SU-DHL-6 (cell line): ENCODE measurements around the gene ONECUT3.

Experiments
- EZH2phosphoT487 ChIP-seq: fragments of 200-600 bp; sonication (generic), shearing (Covaris generic); conservative IDR thresholded peaks from 2 replicates; pipeline ENCODE4 v1.6.1; 2018; ENCODE audit warnings: mild to moderate bottlenecking, antibody characterized with exemption, low read length, moderate library complexity, mixed read lengths
- TF ChIP-seq, protein P1 (sequence below): fragments of 200-600 bp; sonication (generic); IDR thresholded peaks from one replicate; pipeline ENCODE4 v1.5.1; 2017; ENCODE audit warnings: antibody characterized with exemption, mild to moderate bottlenecking, low read length, moderate library complexity; ENCODE audit not compliant: insufficient read depth, poor library complexity, severe bottlenecking

DNA sequence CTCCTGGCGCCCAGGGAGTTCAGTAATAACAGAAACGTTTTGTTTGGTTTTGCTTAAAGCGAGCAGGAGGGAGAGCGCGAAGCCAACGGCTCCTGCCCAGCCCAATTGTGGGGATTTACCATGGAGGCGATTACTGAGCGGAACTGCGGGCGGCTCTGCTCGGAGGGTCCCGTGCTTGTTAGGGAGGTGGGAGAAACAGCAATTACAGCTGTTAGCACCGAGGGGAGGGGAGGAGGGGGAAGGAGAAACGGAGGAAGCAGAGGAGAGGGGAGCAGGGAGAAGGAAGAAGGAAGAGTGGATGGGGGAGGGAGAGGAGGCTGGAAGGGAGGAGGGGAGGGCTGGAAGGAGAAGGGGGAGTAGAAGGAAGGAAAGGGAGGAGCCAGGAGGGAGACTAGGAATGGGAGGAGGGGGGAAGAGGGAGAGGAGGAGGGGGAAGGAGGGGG, 7.7 kb upstream of the ONECUT3 start:
- TF ChIP-seq, protein P1, sequence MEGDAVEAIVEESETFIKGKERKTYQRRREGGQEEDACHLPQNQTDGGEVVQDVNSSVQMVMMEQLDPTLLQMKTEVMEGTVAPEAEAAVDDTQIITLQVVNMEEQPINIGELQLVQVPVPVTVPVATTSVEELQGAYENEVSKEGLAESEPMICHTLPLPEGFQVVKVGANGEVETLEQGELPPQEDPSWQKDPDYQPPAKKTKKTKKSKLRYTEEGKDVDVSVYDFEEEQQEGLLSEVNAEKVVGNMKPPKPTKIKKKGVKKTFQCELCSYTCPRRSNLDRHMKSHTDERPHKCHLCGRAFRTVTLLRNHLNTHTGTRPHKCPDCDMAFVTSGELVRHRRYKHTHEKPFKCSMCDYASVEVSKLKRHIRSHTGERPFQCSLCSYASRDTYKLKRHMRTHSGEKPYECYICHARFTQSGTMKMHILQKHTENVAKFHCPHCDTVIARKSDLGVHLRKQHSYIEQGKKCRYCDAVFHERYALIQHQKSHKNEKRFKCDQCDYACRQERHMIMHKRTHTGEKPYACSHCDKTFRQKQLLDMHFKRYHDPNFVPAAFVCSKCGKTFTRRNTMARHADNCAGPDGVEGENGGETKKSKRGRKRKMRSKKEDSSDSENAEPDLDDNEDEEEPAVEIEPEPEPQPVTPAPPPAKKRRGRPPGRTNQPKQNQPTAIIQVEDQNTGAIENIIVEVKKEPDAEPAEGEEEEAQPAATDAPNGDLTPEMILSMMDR, result no peak
- TF ChIP-seq EZH2phosphoT487, result no peak
